ENCODE measurements around the gene LCLAT1. TPM values are rescaled to one million over a fixed set of nuclear protein-coding genes. Genes with fewer than 3 reads are reported as not detected.

LCLAT1 gene
- total RNA-seq, 1 donor from 2014 or later: 16.5 TPM

DNA sequence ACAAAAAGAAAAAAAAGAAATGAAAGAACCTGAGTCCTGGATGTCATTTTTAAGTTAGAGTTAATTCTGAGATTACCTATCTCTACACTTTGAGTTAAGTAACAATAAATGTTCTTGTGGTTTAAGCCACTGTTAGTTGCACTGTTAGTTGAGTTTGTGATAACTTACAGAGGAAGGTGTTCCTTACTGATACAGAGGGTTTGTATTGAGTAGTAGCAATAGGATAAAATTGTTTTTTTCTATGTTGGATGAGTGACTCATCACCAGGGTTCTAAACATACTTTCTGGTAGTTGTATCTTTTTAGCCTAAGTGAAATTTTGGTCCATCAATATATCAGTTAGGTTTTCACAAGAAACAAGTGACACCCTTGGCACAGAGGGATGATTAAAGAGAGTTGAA lies 4.0 kb upstream of the LCLAT1 start:
- no peak for ATAC-seq
- Histone ChIP-seq H3K36me3 (no peaks in the 10 kb centered on the region), H3K4me3 (no peak overlapping the region), H3K4me1 (no peaks in the 10 kb centered on the region), H3K27me3 (no peaks in the 10 kb centered on the region), H3K9me3 (no peaks in the 10 kb centered on the region), H3K27ac (no peak overlapping the region)
- intact Hi-C loops (cut with DNase I): no loop called here
- TF ChIP-seq, protein P1, sequence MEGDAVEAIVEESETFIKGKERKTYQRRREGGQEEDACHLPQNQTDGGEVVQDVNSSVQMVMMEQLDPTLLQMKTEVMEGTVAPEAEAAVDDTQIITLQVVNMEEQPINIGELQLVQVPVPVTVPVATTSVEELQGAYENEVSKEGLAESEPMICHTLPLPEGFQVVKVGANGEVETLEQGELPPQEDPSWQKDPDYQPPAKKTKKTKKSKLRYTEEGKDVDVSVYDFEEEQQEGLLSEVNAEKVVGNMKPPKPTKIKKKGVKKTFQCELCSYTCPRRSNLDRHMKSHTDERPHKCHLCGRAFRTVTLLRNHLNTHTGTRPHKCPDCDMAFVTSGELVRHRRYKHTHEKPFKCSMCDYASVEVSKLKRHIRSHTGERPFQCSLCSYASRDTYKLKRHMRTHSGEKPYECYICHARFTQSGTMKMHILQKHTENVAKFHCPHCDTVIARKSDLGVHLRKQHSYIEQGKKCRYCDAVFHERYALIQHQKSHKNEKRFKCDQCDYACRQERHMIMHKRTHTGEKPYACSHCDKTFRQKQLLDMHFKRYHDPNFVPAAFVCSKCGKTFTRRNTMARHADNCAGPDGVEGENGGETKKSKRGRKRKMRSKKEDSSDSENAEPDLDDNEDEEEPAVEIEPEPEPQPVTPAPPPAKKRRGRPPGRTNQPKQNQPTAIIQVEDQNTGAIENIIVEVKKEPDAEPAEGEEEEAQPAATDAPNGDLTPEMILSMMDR (IDR thresholded peaks at IDR 0.05): no peak
- DNase-seq: no peak

DNA sequence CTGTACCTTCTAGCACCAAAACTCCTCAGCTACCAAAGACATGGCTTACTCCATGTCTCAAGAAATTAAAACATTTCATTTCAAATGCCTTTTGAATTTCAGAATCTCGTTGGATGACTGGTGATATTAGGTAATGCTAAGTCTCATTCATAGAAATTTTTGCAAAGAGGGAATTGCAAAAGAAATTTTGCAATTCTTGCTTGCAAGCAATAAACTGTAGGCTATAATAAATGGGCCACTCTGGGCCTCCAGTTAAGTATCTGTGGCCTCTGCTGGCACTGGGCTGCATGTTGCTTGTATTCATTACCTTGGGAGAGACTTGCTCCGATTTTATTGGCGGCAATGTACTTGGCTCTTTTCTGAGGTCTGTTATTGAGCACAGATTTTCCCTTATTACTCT lies 2.8 kb upstream of the LCLAT1 start:
- TF ChIP-seq, protein P1 (IDR thresholded peaks at IDR 0.05): no peak
- no peaks in the 10 kb centered on the region for H3K9me3 ChIP-seq
- H3K4me1 ChIP-seq: no peaks in the 10 kb centered on the region
- H3K36me3 ChIP-seq: no peaks in the 10 kb centered on the region
- ATAC-seq: no peak
- no peaks in the 10 kb centered on the region for H3K27me3 ChIP-seq
- no peak overlapping the region for H3K27ac ChIP-seq
- H3K4me3 ChIP-seq: no peak overlapping the region
- intact Hi-C loops (cut with DNase I): no loop called here
- DNase-seq: no peak

DNA sequence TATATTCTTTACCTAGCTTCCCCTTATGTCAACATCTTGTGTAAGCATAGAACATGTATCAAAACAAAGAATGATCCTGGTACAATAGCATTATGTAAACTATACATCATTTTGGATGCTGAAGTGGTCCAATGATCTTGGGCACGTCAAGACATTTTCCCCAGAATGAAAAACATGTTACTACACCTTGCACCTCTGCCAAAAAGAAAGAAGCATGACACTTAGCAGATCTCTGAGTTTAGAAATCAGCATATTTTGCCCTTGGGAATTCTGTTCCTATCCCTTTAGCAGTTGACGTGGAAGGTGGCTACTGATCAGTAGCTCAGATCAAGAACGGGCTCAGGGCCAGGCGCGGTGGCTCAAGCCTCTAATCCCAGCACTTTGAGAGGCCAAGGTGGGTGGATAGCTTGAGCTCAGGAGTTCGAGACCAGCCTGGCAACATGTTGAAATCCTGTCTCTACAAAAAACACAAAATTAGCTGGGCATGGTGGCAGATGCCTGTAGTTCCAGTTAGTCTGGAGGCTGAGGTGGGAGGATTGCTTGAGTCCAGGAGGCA lies 1.7 kb upstream of the LCLAT1 start:
- TF ChIP-seq, protein P1 (IDR thresholded peaks at IDR 0.05): no peak
- DNase-seq (no peak), ATAC-seq (no peak)
- Histone ChIP-seq H3K4me1 (no peaks in the 10 kb centered on the region), H3K27ac (no peak overlapping the region), H3K9me3 (no peaks in the 10 kb centered on the region), H3K27me3 (no peaks in the 10 kb centered on the region), H3K4me3 (no peak overlapping the region), H3K36me3 (no peaks in the 10 kb centered on the region)
- intact Hi-C loops (cut with DNase I): no loop called here

DNA sequence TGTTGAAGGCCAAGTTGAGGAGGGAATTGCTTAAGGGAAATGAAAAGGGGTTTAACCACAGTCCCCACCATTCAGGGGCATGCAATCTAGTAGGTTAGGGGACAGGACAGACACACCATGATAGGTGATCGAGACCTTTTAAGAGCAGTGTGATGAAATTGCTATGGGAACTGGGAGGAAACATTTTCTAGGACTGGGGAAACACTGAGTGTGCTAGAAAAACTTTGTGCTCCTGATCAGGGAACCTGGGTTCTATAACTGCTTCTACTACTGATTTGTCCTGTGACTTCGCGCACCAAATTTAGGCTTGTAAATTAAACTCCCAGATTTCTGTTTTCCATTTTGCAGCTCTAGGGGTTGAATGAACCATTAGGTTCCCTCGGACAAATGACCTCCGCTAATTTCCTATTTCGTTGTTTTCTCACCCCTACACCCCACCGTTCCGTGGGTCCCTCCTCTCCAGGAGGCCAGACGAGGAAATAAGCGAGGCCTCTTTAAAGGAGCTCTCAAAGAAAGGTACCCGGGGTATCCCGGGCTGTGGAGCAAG lies 371 bp upstream of the LCLAT1 start:
- H3K27ac ChIP-seq: peak overlapping the region; percentile 85
- TF ChIP-seq, protein P1 (IDR thresholded peaks at IDR 0.05): no peak
- ATAC-seq (no peak), DNase-seq (no peak)
- peak overlapping the region; percentile 96 for H3K4me3 ChIP-seq
- H3K27me3 ChIP-seq: no peaks in the 10 kb centered on the region
- H3K9me3 ChIP-seq: no peaks in the 10 kb centered on the region
- intact Hi-C loops (cut with DNase I): no loop called here
- H3K4me1 ChIP-seq: no peaks in the 10 kb centered on the region
- no peaks in the 10 kb centered on the region for H3K36me3 ChIP-seq

DNA sequence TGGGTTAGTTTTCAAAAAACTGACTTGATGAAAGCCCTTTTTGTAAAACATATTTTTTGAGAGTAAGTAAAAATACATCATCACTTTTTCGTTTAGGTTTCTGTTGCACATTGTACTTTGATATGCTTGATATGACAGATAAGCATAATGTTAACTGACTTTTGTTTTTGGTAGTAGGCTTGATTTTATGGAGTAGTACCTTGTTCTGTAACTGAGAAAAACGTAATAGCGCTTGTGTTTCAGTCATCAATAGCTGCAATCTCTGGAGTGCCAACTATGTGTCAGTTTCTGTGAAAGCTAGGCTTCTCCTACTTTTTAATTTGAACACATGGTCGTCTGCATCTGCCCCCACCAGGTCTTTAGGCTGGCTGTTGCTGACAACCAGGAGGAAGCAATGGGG lies 1.3 kb downstream of the LCLAT1 start:
- peak overlapping the region; percentile 85 for H3K27ac ChIP-seq
- no peak for DNase-seq

More for the DNA sequence above, 1.3 kb downstream of the LCLAT1 start:
- Histone ChIP-seq H3K9me3 (no peaks in the 10 kb centered on the region), H3K36me3 (no peaks in the 10 kb centered on the region), H3K27me3 (no peaks in the 10 kb centered on the region), H3K4me1 (no peaks in the 10 kb centered on the region), H3K4me3 (peak overlapping the region; percentile 96)
- TF ChIP-seq, protein P1 (IDR thresholded peaks at IDR 0.05): no peak
- ATAC-seq: no peak
- intact Hi-C loops (cut with DNase I): no loop called here

Data from upper lobe of right lung (tissue), 1 donor.